A549 treated with dexamethasone at 1 μM for 4 hours (cell line): ENCODE data around the gene PPIA. TPM values are rescaled to one million over a fixed set of nuclear protein-coding genes. Genes with fewer than 3 reads are reported as not detected.

Source experiments
- total RNA-seq: library from RNA; stranded (reverse); fragments of 200-300 nt; extraction: Qiagen RNA extraction; gene quantifications from 5 replicates; pipeline ENCODE4 v1.2.3, GENCODE V29; 2022

Gene PPIA
- 4,600 to 6,021 TPM (median 4,808 TPM) in 5 replicates for total RNA-seq

GRCh38 chr7:44796504-44797328 lies at the start of gene PPIA:
PPIA (plus strand) TSS chr7:44796681; CDS start chr7:44796725, 44 bp downstream.

GRCh38 chr7:44748045-44748947 lies 48.2 kb upstream of the PPIA start, which contains the start of gene ZMIZ2:
ZMIZ2 (plus strand) TSS chr7:44748847; CDS start chr7:44756250, 7,403 bp downstream.

GRCh38 chr7:44847920-44848634 lies 51.6 kb downstream of the PPIA start, which contains the start of gene H2AZ2:
H2AZ2 (minus strand) TSS chr7:44848087; CDS start chr7:44847971, 116 bp downstream.

Other genes starting within 250 kb of the PPIA start
- 105 to 126 TPM (median 106 TPM) in 5 replicates for gene DDX56, start 222.8 kb upstream of the PPIA start, total RNA-seq
- gene TMED4, start 214.4 kb upstream of the PPIA start, total RNA-seq, result 46.4 to 52.2 TPM (median 47.9 TPM) in 5 replicates
- 23.1 to 36.4 TPM (median 35.2 TPM) in 5 replicates for gene OGDH, start 190.1 kb upstream of the PPIA start, total RNA-seq
- gene ZMIZ2, start 47.8 kb upstream of the PPIA start, total RNA-seq, result 17.8 to 37.3 TPM (median 33.8 TPM) in 5 replicates
- gene H2AZ2, start 51.4 kb downstream of the PPIA start, total RNA-seq, result 206 to 252 TPM (median 239 TPM) in 5 replicates
- 11.9 to 16.5 TPM (median 14.5 TPM) in 5 replicates for gene PURB, start 88.8 kb downstream of the PPIA start, total RNA-seq
- 0.14 to 0.33 TPM (median 0.26 TPM) in 5 replicates for gene MYO1G, start 182.3 kb downstream of the PPIA start, total RNA-seq
- gene CCM2, start 203.5 kb downstream of the PPIA start, total RNA-seq, result 35.3 to 51.2 TPM (median 49.6 TPM) in 5 replicates